ENCODE results near the gene TNFRSF4.
"Not testable (repeated sequence)": the region's sequence is repeated elsewhere in the genome, so short reads cannot be mapped to it uniquely, and the experiment has no call there.

TNFRSF4 gene

GRCh38 chr1:1196431-1197187 is 17.3 kb downstream of the TNFRSF4 start:
- in situ Hi-C loops (cut with HindIII; ENCODE audit: low sequenced_read_pairs) = no loop called here
- no peak overlapping the region for H3K4me3 ChIP-seq (ENCODE audit: low read depth, low read length)
- no peak for TF ChIP-seq CTCF (IDR thresholded peaks at IDR 0.05; ENCODE audit: low read depth, low read length)
- no peak for DNase-seq (ENCODE audit: low read depth, low spot score)

- in situ Hi-C loops (cut with HindIII; ENCODE audit: low sequenced_read_pairs); DNase-seq (ENCODE audit: low read depth, low spot score); H3K4me3 ChIP-seq (ENCODE audit: low read depth, low read length): not testable (repeated sequence)
Observed at GRCh38 chr1:1195726-1196125, 18.2 kb downstream of the TNFRSF4 start.

GRCh38 chr1:1194723-1195122 is 19.2 kb downstream of the TNFRSF4 start:
- TF ChIP-seq CTCF (IDR thresholded peaks at IDR 0.05; ENCODE audit: low read depth, low read length) = no peak
- no peak for DNase-seq (ENCODE audit: low read depth, low spot score)
- in situ Hi-C loops (cut with HindIII; ENCODE audit: low sequenced_read_pairs) = no loop called here
- no peak overlapping the region for H3K4me3 ChIP-seq (ENCODE audit: low read depth, low read length)

GRCh38 chr1:1191734-1192133 is 22.2 kb downstream of the TNFRSF4 start:
- in situ Hi-C loops (cut with HindIII; ENCODE audit: low sequenced_read_pairs) = no loop called here
- DNase-seq (ENCODE audit: low read depth, low spot score) = no peak
- TF ChIP-seq CTCF (IDR thresholded peaks at IDR 0.05; ENCODE audit: low read depth, low read length) = no peak
- no peak overlapping the region for H3K4me3 ChIP-seq (ENCODE audit: low read depth, low read length)

- no peak overlapping the region for H3K4me3 ChIP-seq (ENCODE audit: low read depth, low read length)
- in situ Hi-C loops (cut with HindIII; ENCODE audit: low sequenced_read_pairs) = no loop called here
- no peak for TF ChIP-seq CTCF (IDR thresholded peaks at IDR 0.05; ENCODE audit: low read depth, low read length)
- no peak for DNase-seq (ENCODE audit: low read depth, low spot score)
Observed at GRCh38 chr1:1189111-1189510, 24.8 kb downstream of the TNFRSF4 start.

GRCh38 chr1:1187938-1188337 is 26.0 kb downstream of the TNFRSF4 start:
- H3K4me3 ChIP-seq (ENCODE audit: low read depth, low read length) = no peak overlapping the region
- in situ Hi-C loops (cut with HindIII; ENCODE audit: low sequenced_read_pairs) = no loop called here
- no peak for DNase-seq (ENCODE audit: low read depth, low spot score)
- no peak for TF ChIP-seq CTCF (IDR thresholded peaks at IDR 0.05; ENCODE audit: low read depth, low read length)

GRCh38 chr1:1185101-1185765 is 28.7 kb downstream of the TNFRSF4 start:
- no peak overlapping the region for H3K4me3 ChIP-seq (ENCODE audit: low read depth, low read length)
- in situ Hi-C loops (cut with HindIII; ENCODE audit: low sequenced_read_pairs) = no loop called here
- DNase-seq (ENCODE audit: low read depth, low spot score) = no peak
- TF ChIP-seq CTCF (IDR thresholded peaks at IDR 0.05; ENCODE audit: low read depth, low read length) = no peak

All from astrocyte of the spinal cord (primary cell).